DOHH2 (cell line): Measurements from ENCODE around the gene TMEM41B.

Experiments used
- CTCF ChIP-seq: fragments of 200-600 bp; sonication (generic); IDR thresholded peaks from one replicate; pipeline ENCODE4 v1.5.1; 2014; ENCODE audit warnings: antibody characterized with exemption, mild to moderate bottlenecking, low read depth, low read length; ENCODE audit not compliant: poor library complexity, severe bottlenecking
- EZH2phosphoT487 ChIP-seq: fragments of 200-600 bp; sonication (generic); IDR thresholded peaks from 2 replicates; pipeline ENCODE4 v1.6.1; 2017; ENCODE audit warnings: borderline replicate concordance, mild to moderate bottlenecking, antibody characterized with exemption, low read length, moderate library complexity, mixed read lengths

- no peak for TF ChIP-seq CTCF
- no peak for TF ChIP-seq EZH2phosphoT487
Measured at GRCh38 chr11:9276571-9276970, 37.8 kb downstream of the TMEM41B start.
